ENCODE data around the gene CEP85. TPM values are rescaled to one million over a fixed set of nuclear protein-coding genes. Genes with fewer than 3 reads are reported as not detected.
A peak's percentile ranks its signal among the peaks of the same experiment; 100 is the strongest.
"Not testable (repeated sequence)": the region's sequence is repeated elsewhere in the genome, so short reads cannot be mapped to it uniquely, and the experiment has no call there.

CEP85 gene
- total RNA-seq, 1 donor from 2014 or later = 25.8 TPM

DNA sequence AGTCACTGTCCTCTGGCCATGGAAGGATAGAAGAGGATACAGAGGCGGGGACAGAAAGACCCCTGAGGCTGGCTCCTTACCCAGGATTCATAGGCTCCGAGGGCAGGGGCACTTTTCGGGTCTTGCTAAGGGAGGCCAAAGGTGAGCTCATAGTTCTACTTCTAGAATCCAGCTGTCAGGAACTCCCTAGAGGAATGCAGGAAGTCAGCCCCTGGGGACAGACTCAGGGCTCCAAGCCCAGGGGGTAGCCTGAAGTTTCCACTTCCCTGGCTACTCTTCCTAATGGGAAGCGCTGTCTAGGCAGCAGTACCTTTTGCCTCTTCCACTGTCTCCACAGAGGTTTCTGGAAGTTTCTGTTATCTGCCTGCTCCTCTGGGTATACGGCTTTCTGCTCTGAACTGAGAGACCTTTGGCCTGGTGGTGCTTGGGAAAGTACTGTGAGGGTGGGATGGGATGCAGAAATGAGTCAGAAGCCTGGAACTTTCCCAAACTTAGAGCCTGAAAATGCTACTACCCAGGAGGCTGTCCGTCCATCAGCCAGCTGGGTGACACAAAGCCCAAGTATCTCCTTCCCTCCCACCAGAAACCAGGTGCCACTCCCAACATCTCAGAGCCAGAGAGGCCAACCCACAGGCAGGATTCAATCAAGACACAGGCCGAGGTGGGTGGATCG is 68.9 kb downstream of the CEP85 start:
- intact Hi-C loops (cut with DNase I) = no loop called here
- DNase-seq (ENCODE audit: low spot score) = no peak

DNA sequence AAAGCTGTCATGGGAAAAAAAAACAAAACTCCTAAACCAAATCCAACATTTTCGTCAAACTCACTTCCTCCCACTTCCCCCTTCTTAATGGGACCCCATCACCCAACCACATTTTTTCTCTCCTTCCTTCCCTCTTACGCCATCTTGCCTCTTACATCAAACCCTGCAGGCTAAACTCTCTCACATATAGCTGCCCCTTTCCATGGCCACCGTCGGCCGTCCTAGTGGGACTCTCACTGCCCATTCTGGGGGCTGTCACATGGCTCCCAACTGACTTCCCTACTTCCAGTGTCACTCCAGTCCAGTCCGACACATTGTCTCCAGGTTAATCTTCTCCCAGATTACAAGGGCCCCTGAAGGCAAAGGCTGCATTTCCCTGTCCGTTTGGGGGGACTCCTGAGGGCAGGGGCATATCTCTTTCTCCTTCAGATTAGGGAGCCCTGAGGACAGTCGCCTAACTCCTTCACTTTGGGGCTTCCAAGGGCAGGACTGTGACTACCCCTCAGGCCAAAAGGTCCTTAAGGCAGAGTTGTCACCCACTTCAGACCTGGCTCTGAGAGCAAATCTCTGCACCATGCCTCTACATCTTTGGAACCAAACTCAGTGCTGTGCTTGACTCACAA is 71.8 kb downstream of the CEP85 start:
- intact Hi-C loops (cut with DNase I) = no loop called here
- DNase-seq (ENCODE audit: low spot score) = no peak

DNA sequence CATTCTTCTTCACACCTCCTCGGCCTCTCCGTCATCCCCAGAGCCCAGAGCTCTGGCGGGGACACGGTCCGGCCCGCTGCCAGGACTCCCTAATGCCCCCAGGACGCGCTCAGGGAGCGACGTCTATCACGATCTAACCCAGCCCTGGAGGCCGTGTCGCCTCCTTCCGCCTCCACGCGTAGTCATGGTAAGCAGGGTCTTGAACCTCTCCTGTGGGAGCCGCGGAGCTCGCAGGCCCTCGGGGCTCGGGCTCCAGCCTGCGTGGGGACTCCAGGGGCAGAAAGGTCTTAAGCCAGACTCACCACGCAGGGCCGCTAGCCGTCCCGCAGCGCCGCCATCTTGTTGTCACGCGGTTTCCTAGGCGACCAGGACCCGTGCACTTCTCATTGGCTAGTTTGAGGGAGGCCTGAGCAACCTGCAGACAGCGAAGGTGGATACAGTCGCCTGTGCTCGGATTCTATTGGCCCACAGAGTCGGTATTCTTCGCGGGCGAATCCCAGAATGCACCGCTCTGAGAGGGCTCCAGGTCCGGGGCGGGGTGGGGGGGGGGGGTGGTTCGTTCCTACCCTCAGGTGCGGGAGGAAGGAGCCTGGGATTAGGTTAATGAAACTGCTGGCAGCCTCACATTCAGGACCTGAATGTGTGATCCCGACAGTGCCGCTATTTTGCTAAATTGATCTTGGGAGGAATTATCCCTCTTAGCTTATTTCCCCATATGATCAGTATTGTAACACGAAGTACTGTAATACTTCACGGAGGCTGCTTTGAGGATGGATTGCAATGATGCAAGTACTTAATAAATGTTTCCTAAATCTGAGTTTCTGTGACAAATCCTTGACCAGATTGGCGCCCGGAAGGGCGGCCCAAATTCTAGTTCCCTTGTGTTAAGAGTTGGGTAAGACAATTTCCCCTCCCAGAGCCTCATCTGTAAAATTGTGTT is 72.6 kb downstream of the CEP85 start, which contains the start of gene UBXN11:
TSS of gene UBXN11 (minus strand) at position 347 of the 940 bp plus-strand sequence. CDS start 3,753 bp downstream, outside the sequence.
- peak; percentile 97 for DNase-seq (ENCODE audit: low spot score)
- intact Hi-C loops (cut with DNase I) = no loop called here

DNA sequence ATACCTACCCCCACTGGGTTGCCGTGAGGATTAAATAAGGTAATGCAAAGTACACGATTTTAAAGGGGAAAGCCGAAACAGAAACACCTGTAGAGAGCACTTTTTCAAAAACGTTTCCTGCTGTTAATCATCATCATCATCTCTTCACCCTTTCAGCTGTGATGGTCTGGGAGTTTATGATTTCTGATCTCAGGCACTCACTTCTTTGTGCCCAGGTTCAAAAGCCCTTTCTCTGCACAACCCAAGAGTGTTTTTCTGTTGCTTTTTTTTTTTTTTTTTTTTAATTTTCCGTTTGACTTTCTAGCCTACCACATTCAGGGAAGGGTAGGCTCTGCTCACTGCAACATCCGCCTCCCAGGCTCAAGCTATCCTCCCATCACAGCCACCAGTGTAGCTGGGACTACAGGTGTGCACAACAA is 73.4 kb downstream of the CEP85 start:
- no peak for DNase-seq (ENCODE audit: low spot score)
- intact Hi-C loops (cut with DNase I) = no loop called here

DNA sequence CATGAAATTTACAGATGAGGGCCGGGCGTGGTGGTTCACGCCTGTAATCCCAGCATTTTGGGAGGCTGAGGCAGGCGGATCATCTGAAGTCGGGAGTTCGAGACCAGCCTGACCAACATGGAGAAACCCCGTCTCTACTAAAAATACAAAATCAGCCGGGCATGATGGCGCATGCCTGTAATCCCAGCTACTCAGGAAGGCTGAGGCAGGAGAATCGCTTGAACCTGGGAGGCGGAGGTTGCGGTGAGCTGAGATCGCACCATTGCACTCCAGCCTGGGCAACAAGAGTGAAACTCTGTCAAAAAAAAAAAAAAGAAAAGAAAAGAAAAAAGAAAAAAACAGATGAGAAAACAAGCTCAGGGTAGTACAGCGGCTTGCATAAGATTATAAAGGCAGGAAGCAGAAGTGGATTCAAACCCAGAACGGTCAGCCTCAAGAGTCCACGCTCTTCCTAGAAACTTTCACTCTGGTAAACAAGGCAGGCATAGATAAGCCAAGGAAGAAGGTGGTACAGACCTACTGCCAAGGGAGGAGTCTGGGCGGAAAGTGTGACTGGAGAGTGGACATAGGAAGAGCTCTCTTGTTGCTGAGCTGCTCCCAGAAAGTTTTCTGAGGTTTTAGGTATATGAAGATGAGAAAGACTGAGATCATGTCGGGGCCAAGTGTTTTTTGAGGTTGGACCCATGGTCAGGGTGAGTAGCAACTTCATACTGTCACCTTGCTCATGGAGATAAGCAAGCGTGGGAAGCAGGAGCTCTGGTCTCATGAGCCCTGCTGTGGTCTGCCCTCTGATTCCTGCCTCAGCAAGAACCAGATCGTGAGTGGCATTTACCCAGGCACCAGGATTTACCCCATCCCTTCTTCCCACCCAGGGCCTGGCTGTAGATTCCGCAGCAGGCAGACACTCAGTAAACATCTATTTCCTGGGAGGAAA is 74.2 kb downstream of the CEP85 start:
- DNase-seq (ENCODE audit: low spot score); intact Hi-C loops (cut with DNase I): not testable (repeated sequence)

DNA sequence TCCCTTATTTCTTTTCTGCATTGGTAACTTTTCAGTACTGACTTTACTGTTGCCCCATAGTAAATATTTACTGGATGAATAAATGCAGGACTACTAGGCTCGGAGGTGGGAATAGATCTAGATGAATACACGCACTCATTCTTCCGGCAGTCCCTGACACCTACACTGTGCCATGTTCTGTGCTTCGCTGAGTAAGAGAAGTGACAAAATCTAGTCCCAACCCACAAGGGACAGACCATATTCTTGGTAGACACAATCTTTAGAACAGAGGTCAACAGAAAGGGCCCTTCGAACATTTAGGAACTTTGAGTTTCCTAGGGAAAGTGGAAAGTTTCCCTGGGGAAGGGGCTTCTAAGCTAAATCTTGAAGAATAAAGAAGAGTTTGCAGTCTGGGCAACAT is 80.5 kb downstream of the CEP85 start:
- DNase-seq (ENCODE audit: low spot score) = no peak
- intact Hi-C loops (cut with DNase I) = no loop called here

DNA sequence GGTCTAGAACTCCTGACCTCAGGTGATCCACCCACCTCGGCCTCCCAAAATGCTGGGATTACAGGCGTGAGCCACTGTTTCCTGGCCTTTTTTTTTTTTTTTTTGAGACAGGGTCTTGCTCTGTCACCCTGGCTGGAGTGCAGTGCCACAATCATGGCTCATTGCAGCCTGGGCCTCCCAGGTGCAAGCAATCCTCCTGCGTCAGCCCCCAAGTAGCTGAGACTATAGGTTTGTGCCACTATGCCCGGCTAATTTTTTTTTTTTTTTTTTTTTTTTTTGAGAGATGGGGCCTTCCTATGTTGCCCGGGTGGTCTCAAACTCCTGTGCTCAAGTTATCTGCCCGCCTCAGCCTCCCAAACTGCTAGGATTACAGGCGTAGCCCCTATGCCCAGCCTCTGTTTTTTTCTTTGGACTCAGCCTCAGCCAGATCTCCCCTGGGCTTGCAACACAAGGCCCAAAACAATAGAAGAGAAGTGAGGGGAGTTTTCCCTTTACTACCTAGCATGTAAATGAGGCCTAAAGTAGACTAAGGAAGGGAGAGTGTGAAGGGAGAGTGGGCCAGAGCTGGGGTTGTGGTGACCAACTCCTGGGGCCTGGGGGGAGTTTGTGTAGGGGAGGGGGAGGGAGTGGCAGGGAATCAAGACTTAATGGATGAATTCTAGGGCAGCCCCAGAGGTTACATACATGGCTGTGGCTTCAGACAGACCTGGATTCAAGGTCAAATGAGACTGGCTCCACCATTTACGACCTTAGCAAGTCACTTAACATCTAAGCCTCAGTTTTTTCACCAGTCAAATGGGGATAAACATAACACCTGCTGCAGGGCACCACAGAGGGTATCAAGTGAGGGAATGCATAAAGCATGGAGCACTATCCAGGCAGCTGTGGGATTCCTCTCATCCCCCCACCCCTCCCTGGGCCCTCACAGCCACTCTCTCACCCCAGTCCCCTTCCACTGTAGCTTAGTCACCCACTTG is 82.2 kb downstream of the CEP85 start:
- intact Hi-C loops (cut with DNase I) = no loop called here

GRCh38 chr1:26317146-26317545 is 83.1 kb downstream of the CEP85 start:
- intact Hi-C loops (cut with DNase I) = no loop called here
- DNase-seq (ENCODE audit: low spot score) = no peak

More for the DNA sequence above, 82.2 kb downstream of the CEP85 start:
- no peak for DNase-seq (ENCODE audit: low spot score)

DNA sequence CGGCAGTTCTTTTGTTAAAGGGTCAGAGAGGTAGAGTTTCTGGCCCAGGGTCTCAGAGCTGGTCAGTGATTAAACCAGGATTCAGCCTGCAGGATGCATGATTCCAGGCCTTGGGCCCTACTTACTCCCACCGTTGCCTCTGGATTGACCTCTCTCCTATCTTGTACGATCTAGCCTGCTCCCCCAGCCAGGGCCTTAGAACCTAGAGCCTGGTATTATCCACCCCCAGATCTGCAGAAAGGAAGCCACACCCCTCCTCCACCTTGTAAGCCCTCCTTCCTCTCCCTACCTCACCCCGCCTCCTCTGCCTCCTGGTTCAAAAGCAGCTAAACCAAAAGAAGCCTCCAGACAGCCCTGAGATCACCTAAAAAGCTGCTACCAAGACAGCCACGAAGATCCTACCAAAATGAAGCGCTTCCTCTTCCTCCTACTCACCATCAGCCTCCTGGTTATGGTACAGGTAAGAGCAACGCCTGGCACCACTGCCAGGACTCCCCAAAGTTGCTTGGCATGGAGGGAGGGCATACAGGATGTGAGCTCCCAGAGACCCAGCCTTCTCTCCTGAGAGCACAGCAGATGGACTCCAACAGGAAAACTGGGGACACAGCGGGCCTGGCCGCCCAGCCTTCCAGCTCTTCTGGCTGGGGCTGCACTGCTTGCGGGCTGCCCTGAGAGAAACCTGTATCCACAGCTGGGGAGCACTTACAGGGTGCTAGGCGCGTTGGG is 83.8 kb downstream of the CEP85 start, which contains the start of gene CD52:
TSS of gene CD52 (plus strand) at position 347 of the 726 bp plus-strand sequence. CDS start at position 407, 60 bp downstream.
- intact Hi-C loops (cut with DNase I) = no loop called here
- no peak for DNase-seq (ENCODE audit: low spot score)

DNA sequence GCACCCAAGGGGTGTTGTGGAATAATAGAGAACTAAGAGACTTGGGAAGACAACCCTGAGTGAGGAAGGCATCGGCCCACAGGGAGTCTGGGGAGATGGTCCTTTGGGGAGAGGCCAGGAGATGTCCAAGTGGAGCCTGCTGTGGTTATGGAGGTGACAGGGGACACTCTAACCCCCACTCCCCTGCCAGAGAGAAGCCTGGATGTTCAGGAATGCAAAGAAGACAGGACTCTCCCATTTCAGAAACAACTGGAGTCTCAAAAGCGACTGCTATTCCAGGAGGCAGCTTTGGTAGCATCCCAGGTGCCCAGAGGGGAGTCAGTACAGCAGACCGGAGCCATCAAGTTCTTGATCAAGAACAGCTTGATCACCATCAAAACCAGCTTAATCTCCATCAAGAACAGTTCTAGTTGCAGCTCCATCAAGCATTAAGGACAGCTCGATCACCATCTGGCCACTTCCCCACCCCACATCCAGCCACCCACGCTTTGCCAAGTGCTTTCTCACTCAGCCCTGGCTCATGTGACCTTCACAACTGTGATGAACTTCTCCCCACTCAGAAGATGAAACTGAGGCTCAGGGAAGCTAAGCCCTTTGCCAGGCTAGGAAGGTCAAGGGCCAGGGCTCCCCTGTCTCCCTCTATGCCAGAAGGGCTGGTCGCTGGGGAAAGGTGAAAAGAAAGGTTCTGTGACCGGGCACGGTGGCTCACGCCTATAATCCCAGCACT is 84.5 kb downstream of the CEP85 start:
- DNase-seq (ENCODE audit: low spot score) = no peak
- intact Hi-C loops (cut with DNase I) = no loop called here

DNA sequence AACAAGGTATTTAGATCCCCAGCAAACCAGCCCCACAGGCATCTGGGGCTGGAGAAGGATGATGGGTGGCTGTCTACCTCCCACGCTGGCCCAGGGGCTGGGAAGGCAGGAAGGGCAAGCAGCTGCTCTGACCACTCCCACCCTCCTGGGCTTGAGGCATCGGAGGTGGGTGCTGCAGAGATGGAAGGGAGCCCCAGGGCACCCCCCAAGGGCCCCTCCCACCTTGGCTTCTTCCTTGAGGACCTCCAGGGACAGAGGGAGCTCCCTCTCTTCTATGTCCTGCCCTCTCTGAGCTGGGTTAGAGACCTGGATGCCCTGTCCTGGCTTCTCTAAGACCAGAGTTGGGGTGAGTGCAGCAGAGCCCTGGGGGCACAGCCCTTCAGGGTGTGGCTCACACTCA is 86.9 kb downstream of the CEP85 start:
- DNase-seq (ENCODE audit: low spot score) = no peak
- intact Hi-C loops (cut with DNase I) = loop anchor here (1.0 to 10.0 kb wide), 5 partner anchors 34 to 286 kb away; partner anchors contain the start of genes C1orf232 and ZNF593

GRCh38 chr1:26321315-26322041 is 87.5 kb downstream of the CEP85 start:
- intact Hi-C loops (cut with DNase I) = loop anchor here (1.0 to 10.0 kb wide), 5 partner anchors 34 to 287 kb away; partner anchors contain the start of genes C1orf232 and ZNF593
- peak; percentile 96 for DNase-seq (ENCODE audit: low spot score)

DNA sequence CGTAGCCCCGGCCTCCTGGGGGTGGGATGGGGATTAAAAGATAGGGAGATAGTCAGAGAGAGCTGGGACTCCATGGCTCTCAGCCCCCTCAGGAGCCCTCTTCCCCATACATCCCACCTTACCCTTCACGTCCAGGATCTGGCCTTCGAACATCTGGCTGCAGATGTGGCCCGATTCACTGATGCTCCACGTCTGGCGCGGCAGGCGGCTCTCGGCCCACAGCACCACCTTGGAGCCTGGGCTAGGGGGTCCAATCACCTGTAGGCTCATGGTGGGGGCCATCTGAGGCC is 88.0 kb downstream of the CEP85 start:
- intact Hi-C loops (cut with DNase I) = loop anchor here (5.0 to 10.0 kb wide), 3 partner anchors 155 to 287 kb away; partner anchors contain the start of genes C1orf232 and ZNF593
- no peak for DNase-seq (ENCODE audit: low spot score)

DNA sequence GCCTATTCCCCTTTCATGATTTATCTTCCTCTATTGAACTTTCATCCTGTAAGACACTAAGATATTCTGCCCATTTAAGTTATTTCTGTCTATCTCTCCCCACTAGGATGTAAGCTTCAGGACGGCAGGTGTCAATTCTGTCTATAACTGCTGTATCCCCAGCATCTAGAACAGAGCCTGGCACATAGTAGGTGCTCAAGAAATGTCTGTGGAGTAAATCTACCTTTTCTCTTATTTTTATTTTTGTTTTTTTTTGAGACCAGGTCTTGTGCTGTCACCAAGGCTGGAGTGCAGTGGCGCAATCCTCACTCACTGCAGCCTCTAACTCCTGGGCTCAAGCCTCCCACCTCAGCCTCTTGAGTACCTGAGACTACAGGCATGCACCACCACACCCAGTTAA is 89.4 kb downstream of the CEP85 start:
- DNase-seq (ENCODE audit: low spot score) = no peak
- intact Hi-C loops (cut with DNase I) = loop anchor here (5.0 to 10.0 kb wide), 3 partner anchors 156 to 289 kb away; partner anchors contain the start of genes C1orf232 and ZNF593

- intact Hi-C loops (cut with DNase I) = loop anchor here (5.0 to 10.0 kb wide), 3 partner anchors 157 to 290 kb away; partner anchors contain the start of genes C1orf232 and ZNF593
- no peak for DNase-seq (ENCODE audit: low spot score)
Measured at GRCh38 chr1:26324550-26324949, 90.5 kb downstream of the CEP85 start.

DNA sequence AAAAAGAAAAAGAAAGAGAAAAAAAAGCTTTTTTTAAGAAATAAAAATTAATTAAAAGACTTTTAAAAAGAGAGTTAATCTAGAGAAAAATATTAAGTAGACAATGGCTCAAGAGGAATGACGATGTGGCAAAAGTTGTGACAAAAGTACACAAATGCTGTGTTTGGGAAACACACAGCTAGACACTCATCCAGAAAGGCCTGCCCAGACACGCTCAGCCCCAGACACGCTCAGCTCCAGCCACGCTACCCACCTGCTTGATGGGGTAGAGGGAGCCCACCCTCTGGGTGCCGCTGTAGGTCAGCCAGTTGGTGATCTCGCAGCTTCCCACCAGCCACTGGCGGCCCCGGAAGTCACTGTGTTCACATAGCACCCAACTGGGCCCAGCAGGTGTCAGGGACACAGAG is 94.0 kb downstream of the CEP85 start:
- intact Hi-C loops (cut with DNase I) = loop anchor here (10.0 kb wide), 1 partner anchor 293 kb away; no protein-coding TSS in a partner anchor
- DNase-seq (ENCODE audit: low spot score) = no peak

Data from cardiac septum (tissue), 1 donor.